GM19043 (cell line): Measurements from ENCODE around the gene KDM4B.
"Not testable (repeated sequence)": the region's sequence is repeated elsewhere in the genome, so short reads cannot be mapped to it uniquely, and the experiment has no call there.

Experiments
- ATAC-seq: cut with Tn5 transposase; IDR thresholded peaks from one replicate; pipeline ENCODE4 v1.9.1; 2021; ENCODE audit warnings: low read depth; ENCODE audit not compliant: unreplicated experiment

The KDM4B gene

GRCh38 chr19:5006821-5007220, 37.9 kb downstream of the KDM4B start:
- ATAC-seq: no peak

DNA sequence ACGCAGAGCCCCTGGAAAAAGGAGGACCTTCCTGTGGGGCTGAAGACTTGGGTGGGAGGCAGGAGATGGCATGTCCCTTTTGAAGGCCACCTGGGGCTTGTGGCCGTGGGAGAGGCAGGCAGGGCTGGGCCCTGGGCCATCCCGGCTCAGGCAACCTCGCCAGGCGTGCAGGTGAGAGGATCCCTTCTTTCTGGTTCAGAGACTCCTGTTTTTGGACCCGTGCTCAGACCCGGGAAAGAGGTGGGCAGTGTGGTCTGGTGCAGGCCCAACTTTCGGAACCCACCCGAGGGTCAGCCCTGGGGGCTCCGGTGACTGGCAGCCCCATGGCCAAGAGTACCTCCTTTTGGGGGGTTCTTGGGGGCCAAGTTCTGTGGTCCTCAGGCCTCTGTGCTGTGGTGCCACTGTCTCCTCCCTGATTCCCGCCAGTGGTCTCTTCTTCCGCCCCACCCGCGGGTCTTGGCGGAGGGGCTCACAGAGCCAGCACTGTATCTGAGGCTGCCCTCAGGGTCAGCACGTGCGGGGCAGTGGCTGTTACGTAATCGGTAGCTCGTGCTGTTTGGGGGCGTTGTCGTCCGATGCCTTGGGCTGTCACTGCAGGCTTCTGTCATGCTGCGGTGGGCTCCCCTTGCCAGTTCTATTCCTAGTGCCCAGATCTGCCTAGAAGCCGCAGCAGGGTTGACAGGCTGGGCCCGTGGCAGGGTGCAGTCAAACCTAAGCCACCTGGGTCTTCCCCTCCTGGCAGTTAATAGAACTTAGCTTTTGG, 42.7 kb downstream of the KDM4B start:
- no peak for ATAC-seq

GRCh38 chr19:5012688-5013457, 44.0 kb downstream of the KDM4B start:
- ATAC-seq: no peak

DNA sequence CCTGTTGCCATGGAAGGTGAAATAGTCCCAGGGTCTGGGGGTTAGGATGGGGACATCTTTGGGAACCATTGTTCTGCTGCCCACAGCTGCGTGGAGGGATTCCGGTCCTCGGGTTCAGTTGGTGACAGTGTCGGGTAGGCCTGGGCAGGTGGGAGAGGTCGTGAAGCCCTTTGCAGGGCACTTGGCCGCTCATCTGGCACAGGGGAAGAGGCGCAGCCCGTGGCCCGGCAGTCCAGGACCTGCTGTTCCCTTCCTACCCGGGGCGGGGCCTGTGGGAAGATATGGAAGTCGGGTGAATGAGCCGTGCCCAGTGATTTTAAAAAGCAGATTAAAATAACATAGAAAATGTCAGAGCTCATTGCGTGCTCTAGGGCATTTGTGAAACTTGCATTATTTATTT, 44.8 kb downstream of the KDM4B start:
- ATAC-seq: no peak

- ATAC-seq: no peak
Measured at GRCh38 chr19:5014941-5015340, 46.0 kb downstream of the KDM4B start.

- no peak for ATAC-seq
Measured at GRCh38 chr19:5016268-5016667, 47.4 kb downstream of the KDM4B start.

- ATAC-seq: no peak
Measured at GRCh38 chr19:5016781-5017180, 47.9 kb downstream of the KDM4B start.

DNA sequence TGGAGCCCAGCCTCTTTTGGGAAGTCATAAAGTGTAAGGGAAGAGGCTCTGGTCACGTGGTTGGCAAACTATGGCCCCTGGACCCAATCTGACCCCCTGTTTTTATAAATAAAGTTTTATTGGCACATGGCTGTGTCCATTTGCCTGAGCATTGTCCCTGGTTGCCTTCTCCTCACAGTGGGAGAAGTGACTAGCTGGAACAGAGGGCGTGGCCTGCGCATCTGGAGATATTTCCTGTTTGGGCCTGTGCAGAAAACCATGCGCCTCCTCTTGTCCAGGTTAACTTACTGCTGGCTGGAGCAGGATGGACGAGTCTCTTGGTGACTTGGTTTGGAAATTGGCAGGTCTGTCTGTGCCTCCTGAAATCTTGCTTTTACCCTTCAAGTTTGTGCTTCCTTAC, 48.3 kb downstream of the KDM4B start:
- no peak for ATAC-seq

GRCh38 chr19:5018224-5019015, 49.5 kb downstream of the KDM4B start:
- ATAC-seq: no peak

- ATAC-seq: no peak
Measured at GRCh38 chr19:5020368-5020767, 51.5 kb downstream of the KDM4B start.

GRCh38 chr19:5021046-5021445, 52.1 kb downstream of the KDM4B start:
- ATAC-seq: no peak

- no peak for ATAC-seq
Measured at GRCh38 chr19:5022066-5022860, 53.4 kb downstream of the KDM4B start.

DNA sequence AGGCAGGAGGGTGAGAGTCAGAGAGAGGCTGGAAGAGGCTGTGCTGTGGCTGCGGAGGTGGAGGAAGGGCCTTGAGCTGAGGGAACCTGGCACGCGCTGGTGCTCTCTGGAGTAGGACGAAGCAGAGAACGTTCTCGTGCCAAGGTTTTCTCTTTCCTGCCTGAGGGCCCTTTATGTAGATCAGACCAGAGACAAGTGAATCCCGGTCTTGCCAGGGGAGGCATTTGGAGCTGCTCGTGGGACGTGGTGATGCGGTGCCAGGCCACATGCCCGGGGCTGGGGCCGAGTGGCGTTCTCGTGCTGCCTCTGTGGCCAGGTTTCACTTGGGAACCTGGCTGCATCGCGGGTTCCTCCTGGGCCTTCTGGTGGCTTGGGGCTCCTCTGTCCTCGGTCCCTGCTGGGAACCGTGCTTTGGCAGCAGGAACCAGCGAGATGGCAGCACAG, 54.2 kb downstream of the KDM4B start:
- ATAC-seq: no peak

GRCh38 chr19:5024282-5024681, 55.4 kb downstream of the KDM4B start:
- no peak for ATAC-seq

DNA sequence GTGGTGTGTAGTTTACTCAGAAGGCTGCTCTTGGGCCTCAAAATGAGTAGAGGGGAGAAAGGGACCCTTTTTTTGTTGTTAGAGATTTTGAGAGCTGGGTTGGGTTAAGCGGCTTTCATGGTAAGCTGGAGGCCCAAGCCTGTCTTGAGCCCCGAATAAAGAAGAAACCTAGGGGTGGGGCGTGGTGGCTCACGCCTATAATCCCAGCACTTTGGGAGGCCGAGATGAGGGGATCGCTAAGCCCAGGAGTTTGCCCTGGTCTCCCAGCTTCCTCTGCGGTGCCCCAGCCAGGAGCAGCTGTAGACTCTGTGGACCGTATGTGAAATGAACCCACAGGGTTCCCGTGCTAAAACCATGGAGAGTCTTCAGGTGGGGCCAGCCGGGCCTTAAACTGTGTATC, 56.1 kb downstream of the KDM4B start:
- ATAC-seq: no peak

DNA sequence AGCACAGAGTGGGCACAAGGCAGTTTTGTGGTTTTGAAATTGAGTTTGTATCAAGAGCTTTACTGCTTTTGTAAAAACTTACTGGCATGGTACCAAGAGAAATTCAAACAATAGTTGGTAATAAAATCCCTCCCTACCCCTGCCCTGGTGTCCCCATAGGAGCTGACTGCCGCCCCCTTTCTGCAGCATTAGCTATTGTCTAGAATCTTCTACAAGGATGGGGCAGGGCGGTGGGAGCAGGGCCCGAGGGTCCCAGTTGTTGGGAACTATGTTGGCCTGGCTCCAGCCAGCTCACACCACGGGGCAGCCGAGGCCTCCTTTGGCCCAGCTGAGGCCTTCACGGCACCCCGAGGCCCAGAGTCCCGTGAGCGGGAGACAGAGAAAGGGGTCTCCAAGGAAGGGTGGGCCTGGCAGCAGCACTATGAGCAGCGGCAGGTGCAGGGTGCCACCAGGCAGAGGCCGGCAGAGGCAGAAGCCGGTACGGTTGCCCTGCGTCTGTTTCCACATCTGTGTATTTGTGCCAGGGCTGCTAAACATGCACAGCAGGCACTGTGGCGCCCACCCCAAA, 57.9 kb downstream of the KDM4B start:
- ATAC-seq: no peak

DNA sequence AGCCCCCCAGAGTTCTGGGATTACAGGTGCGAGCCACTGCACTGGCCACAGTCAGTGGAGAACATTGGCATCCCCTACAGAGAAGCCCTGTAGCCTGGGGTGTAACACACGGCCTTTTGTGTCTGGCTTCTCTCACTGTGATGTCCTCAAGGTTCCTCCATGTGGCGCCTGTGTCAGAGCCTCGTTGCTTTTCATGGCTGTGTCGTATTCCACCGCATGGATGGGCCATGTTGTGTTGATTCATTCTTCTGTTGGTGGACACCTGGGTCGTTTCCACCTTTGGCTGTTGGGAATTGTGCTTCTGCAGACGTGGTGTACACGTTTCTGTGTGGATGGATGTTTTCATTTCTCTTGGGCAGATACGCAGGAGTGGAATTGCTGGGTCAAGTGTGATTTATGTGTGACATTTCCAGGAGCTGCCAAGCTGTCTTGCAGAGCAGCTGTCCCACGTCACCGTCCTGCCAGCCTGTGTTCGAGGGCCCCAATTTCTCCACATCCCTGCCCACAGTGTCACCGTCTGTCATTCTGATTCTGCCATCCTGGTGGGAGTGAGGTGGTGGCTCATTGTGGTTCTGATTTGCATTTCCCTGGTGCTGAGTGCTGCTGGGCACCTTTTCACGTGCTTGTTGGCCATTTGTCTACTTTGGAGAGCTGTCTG, 59.4 kb downstream of the KDM4B start:
- ATAC-seq: no peak

GRCh38 chr19:5029596-5029995, 60.7 kb downstream of the KDM4B start:
- not testable (repeated sequence) for ATAC-seq

GRCh38 chr19:5030136-5030820, 61.4 kb downstream of the KDM4B start:
- ATAC-seq: no peak
